Neuronal stem cell (in vitro differentiated cells): Measurements from ENCODE around the gene LRRC14B.
"Not testable (repeated sequence)": the region's sequence is repeated elsewhere in the genome, so short reads cannot be mapped to it uniquely, and the experiment has no call there.

Experiments used
- DNase-seq: peaks from one replicate; pipeline ENCODE4 v3.0.0-alpha.2; 2013; ENCODE audit warnings: low spot score
- H2AFZ ChIP-seq: one replicate; pipeline ENCODE4 v1.6.1; 2013; ENCODE audit warnings: mild to moderate bottlenecking, low read length, inconsistent platforms
- H2AK5ac ChIP-seq: 2 replicates; pipeline ENCODE4 v1.6.1; 2013; ENCODE audit warnings: low read depth, mild to moderate bottlenecking, inconsistent platforms, low read length, moderate library complexity, mixed read lengths
- H2BK120ac ChIP-seq: 2 replicates; pipeline ENCODE4 v1.6.1; 2013; ENCODE audit warnings: low read depth, mild to moderate bottlenecking, inconsistent platforms, low read length, moderate library complexity, mixed read lengths
- H2BK12ac ChIP-seq: one replicate; pipeline ENCODE4 v1.6.1; 2013; ENCODE audit warnings: low read length, inconsistent platforms
- H2BK15ac ChIP-seq: 2 replicates; pipeline ENCODE4 v1.6.1; 2013; ENCODE audit warnings: mild to moderate bottlenecking, low read length, inconsistent platforms, mixed read lengths
- H2BK5ac ChIP-seq: one replicate; pipeline ENCODE4 v1.6.1; 2013; ENCODE audit warnings: inconsistent platforms, mild to moderate bottlenecking, low read length, moderate library complexity
- H3K14ac ChIP-seq: one replicate; pipeline ENCODE4 v1.6.1; 2013; ENCODE audit warnings: low read length, inconsistent platforms
- H3K18ac ChIP-seq: 2 replicates; pipeline ENCODE4 v1.6.1; 2013; ENCODE audit warnings: low read length, inconsistent platforms
- H3K23ac ChIP-seq: 2 replicates; pipeline ENCODE4 v1.6.1; 2013; ENCODE audit warnings: low read depth, mild to moderate bottlenecking, mixed read lengths, low read length, inconsistent platforms; ENCODE audit not compliant: poor library complexity
- H3K27ac ChIP-seq: replicated peaks from 3 replicates; pipeline ENCODE4 v1.5.1; 2013; ENCODE audit warnings: low read length, inconsistent platforms
- H3K27me3 ChIP-seq, 3 experiments: 2 replicates each; pipeline ENCODE4 v1.6.1; 2013; ENCODE audit warnings: low read length in 3 of 3, mild to moderate bottlenecking in 2 of 3, inconsistent platforms in 1 of 3, low read depth in 1 of 3, mixed read lengths in 1 of 3, moderate library complexity in 1 of 3; ENCODE audit not compliant: control insufficient read depth in 3 of 3, insufficient read depth in 3 of 3
- H3K36me3 ChIP-seq, 2 donors: replicated peaks in 1 of 2; 2 replicates each; pipeline ENCODE4 v1.6.1; 2013; ENCODE audit warnings: low read length in 2 of 2; ENCODE audit not compliant: control insufficient read depth in 2 of 2, insufficient read depth in 2 of 2
- H3K4ac ChIP-seq: 2 replicates; pipeline ENCODE4 v1.6.1; 2013; ENCODE audit warnings: inconsistent platforms, mild to moderate bottlenecking, low read length, moderate library complexity
- H3K4me1 ChIP-seq, 2 donors: 1 replicate in 1 of 2; 2 replicates in 1 of 2; pipeline ENCODE4 v1.6.1; 2013; ENCODE audit warnings: low read length in 2 of 2, low read depth in 1 of 2; ENCODE audit not compliant: control insufficient read depth in 2 of 2, insufficient read depth in 1 of 2
- H3K4me2 ChIP-seq: one replicate; pipeline ENCODE4 v1.6.1; 2013; ENCODE audit warnings: mild to moderate bottlenecking, low read length, inconsistent platforms; ENCODE audit not compliant: insufficient read depth, poor library complexity, severe bottlenecking
- H3K4me3 ChIP-seq, 2 donors: 2 replicates each; pipeline ENCODE4 v1.5.1; 2013; ENCODE audit warnings: low read length in 2 of 2, mild to moderate bottlenecking in 2 of 2, inconsistent platforms in 1 of 2, moderate library complexity in 1 of 2
- H3K79me1 ChIP-seq: one replicate; pipeline ENCODE4 v1.6.1; 2013; ENCODE audit warnings: low read depth, mild to moderate bottlenecking, inconsistent platforms, low read length, moderate library complexity
- H3K9ac ChIP-seq: one replicate; pipeline ENCODE4 v1.6.1; 2013; ENCODE audit warnings: mild to moderate bottlenecking, low read depth, low read length, inconsistent platforms; ENCODE audit not compliant: poor library complexity
- H3K9me3 ChIP-seq, 2 donors: replicated peaks in 1 of 2; 2 replicates each; pipeline versions ENCODE3 to v1.6.1; 2013; ENCODE audit warnings: low read length in 2 of 2, mild to moderate bottlenecking in 2 of 2, inconsistent platforms in 1 of 2, low read depth in 1 of 2, mixed read lengths in 1 of 2, moderate library complexity in 1 of 2; ENCODE audit not compliant: control insufficient read depth in 2 of 2, insufficient read depth in 1 of 2
- H4K8ac ChIP-seq: one replicate; pipeline ENCODE4 v1.6.1; 2013; ENCODE audit warnings: low read depth, mild to moderate bottlenecking, inconsistent platforms, low read length, moderate library complexity
- H4K91ac ChIP-seq: one replicate; pipeline ENCODE4 v1.6.1; 2013; ENCODE audit warnings: low read length, low read depth, mild to moderate bottlenecking, inconsistent platforms; ENCODE audit not compliant: poor library complexity
- WGBS, 2 donors: extraction: QIAGEN DNeasy Blood & Tissue Kit; methylation state at CpG; one replicate each; pipeline ENCODE4 v1.1.7; 2013; ENCODE audit warnings: missing lambda C conversion rate in 2 of 2, mixed read lengths in 1 of 2; ENCODE audit not compliant: insufficient read length in 2 of 2, insufficient replicate concordance in 1 of 2; ENCODE audit errors: extremely low coverage in 2 of 2; 5-methylcytosine and 5-hydroxymethylcytosine counted together

LRRC14B gene

DNA sequence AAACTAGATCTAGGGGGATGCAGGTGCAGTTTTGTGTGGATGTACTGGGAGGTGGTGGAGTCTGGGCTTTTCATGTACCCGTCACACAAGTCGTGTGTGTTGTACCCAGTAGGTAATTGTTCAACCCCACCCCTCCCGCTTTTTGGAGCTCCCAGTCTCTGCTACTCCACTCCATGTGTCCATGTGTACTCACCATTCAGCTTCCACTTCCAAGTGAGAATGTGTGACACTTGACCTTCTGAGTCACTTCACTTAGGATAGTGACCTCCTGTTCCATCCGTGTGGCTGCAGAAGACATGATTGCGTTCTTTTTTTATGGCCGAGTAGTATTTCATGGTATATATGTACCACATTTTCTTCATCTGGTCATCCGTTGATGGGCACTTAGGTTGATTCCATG lies 49.3 kb downstream of the LRRC14B start:
- not testable (repeated sequence) for H3K23ac ChIP-seq, H4K91ac ChIP-seq, H3K27ac ChIP-seq, H3K27me3 ChIP-seq, H2AFZ ChIP-seq, H3K14ac ChIP-seq, H3K4me3 ChIP-seq, H2BK5ac ChIP-seq, H2BK15ac ChIP-seq, H3K4me1 ChIP-seq, H2AK5ac ChIP-seq, H3K4me2 ChIP-seq, H4K8ac ChIP-seq, H3K9me3 ChIP-seq, H3K79me1 ChIP-seq, H3K9ac ChIP-seq, H3K4ac ChIP-seq, H2BK120ac ChIP-seq, DNase-seq, H3K18ac ChIP-seq, H2BK12ac ChIP-seq
- no CpG with 5 or more reads among the region's 7 CpGs for WGBS, 2 donors
- H3K36me3 ChIP-seq: peaks cover 26 to 81% of the 10 kb centered on the region in 2 donors

DNA sequence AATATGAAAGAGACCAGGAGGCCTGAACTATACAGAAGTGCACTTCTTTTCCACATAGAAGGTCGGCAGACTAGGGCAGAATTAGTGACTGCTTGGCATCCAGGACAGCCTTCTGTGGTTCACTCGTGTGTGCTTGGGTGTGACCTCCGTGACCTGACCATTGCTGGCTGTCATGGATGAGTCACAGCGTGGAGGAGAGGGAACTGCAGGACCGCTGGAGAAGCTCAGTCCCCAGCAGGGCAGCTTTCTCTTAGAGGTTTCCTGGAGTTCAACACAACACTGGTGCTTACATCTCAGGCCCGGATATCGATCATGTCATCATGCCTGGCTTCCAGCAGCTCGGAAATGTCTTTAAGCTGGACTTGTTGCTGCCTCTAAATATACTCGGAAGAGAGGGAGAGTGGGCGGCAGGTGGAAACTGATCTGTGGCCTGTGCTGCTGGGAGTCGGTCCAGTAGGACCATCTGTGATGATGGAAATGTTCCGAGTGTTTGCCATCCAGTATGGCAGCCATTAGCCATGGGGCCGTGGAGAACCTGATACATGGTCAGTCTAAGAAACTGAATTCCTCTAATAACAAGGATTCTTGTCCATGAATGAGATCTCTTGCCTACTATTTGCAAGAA lies 49.9 kb downstream of the LRRC14B start:
- H3K27me3 ChIP-seq, H2AK5ac ChIP-seq, H3K14ac ChIP-seq, H2BK15ac ChIP-seq, H3K4me3 ChIP-seq, DNase-seq, H3K79me1 ChIP-seq, H3K4me2 ChIP-seq, H3K18ac ChIP-seq, H2BK12ac ChIP-seq, H2BK5ac ChIP-seq, H2BK120ac ChIP-seq, H4K8ac ChIP-seq, H2AFZ ChIP-seq, H3K9me3 ChIP-seq, H4K91ac ChIP-seq, H3K27ac ChIP-seq, H3K23ac ChIP-seq, H3K9ac ChIP-seq, H3K4me1 ChIP-seq, H3K4ac ChIP-seq: not testable (repeated sequence)
- H3K36me3 ChIP-seq: peaks cover 26 to 83% of the 10 kb centered on the region in 2 donors
- no CpG with 5 or more reads among the region's 13 CpGs for WGBS, 2 donors

DNA sequence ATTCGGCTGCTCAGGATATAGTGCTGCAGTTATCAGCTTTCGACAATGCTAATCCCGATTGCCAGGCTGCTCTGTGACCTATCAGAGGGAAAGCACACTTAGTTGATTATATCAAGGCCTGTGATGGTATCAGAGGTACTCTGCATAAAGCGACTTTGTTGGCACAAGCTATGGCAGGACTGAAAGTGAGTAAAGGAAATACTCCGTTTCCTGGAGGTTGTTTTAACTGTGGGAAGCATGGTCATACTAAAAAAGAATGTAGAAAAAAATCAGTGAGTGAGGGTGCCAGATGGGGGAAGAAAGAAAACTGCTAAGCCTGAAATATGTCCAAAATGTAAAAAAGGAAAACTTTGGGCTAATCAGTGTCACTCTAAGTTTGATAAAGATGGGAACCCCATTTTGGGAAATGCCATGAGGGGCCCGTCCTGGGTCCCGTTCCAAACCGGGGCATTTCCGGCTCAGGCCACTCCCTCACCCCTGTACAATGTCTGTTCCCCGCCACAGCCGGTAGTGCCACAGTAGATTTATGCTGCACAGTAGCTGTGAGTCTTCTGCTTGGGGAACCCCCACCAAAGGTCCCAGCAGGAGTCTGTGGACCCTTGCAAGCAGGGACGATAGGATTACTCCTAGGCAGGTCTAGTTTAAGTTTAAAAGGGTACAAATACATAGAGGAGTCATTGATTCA lies 52.5 kb downstream of the LRRC14B start:
- not testable (repeated sequence) for H2AK5ac ChIP-seq, H3K9me3 ChIP-seq, H2BK15ac ChIP-seq, H3K14ac ChIP-seq, H3K4ac ChIP-seq, DNase-seq, H3K79me1 ChIP-seq, H4K8ac ChIP-seq, H3K9ac ChIP-seq, H2BK120ac ChIP-seq, H3K4me1 ChIP-seq, H4K91ac ChIP-seq, H2BK5ac ChIP-seq, H3K4me3 ChIP-seq, H3K4me2 ChIP-seq, H3K18ac ChIP-seq, H2AFZ ChIP-seq, H3K23ac ChIP-seq, H2BK12ac ChIP-seq, H3K27me3 ChIP-seq, H3K27ac ChIP-seq
- H3K36me3 ChIP-seq: peaks cover 25 to 85% of the 10 kb centered on the region in 2 donors
- no CpG with 5 or more reads among the region's 12 CpGs for WGBS, 2 donors

DNA sequence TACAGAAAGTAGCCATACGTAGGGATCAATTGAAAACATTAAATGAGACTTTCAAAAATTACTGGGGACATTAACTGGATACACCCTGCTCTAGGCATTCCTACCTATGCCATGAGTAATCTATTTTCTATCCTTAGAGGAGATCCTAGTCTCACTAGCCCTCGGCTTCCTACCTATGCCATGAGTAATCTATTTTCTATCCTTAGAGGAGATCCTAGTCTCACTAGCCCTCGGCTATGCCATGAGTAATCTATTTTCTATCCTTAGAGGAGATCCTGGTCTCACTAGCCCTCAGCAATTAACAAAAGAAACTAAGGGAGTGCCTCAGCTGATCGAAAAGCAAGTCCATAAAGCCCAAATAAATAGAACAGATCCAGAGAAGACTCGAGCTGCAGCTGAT lies 54.4 kb downstream of the LRRC14B start:
- H2BK12ac ChIP-seq, H4K8ac ChIP-seq, H3K23ac ChIP-seq, H3K4me2 ChIP-seq, H2AK5ac ChIP-seq, H3K79me1 ChIP-seq, H3K27ac ChIP-seq, H3K4me1 ChIP-seq, H3K14ac ChIP-seq, H3K9ac ChIP-seq, H4K91ac ChIP-seq, H3K4ac ChIP-seq, H2BK120ac ChIP-seq, H2AFZ ChIP-seq, H3K27me3 ChIP-seq, H3K18ac ChIP-seq, H2BK5ac ChIP-seq, H3K4me3 ChIP-seq, H3K9me3 ChIP-seq, DNase-seq, H2BK15ac ChIP-seq: not testable (repeated sequence)
- peaks cover 22 to 85% of the 10 kb centered on the region in 2 donors for H3K36me3 ChIP-seq
- WGBS, 2 donors: no CpG with 5 or more reads among the region's 5 CpGs
